Peyer's patch (tissue), 4 donors: ENCODE data around the gene ADAMTS7.
"Not testable (repeated sequence)": the region's sequence is repeated elsewhere in the genome, so short reads cannot be mapped to it uniquely, and the experiment has no call there.

Source experiments
- CTCF ChIP-seq, 6 experiments: fragments of 450-650 bp in 4 of 6; fragments of 200-600 bp in 2 of 6; sonication (generic) in 1 of 6; IDR thresholded peaks; one replicate each; pipeline ENCODE4 v1.5.1; 2017 to 2019; ENCODE audit warnings: antibody characterized with exemption in 6 of 6, mild to moderate bottlenecking in 3 of 6, moderate library complexity in 1 of 6
- POLR2A ChIP-seq, 2 donors: fragments of 450-650 bp; IDR thresholded peaks; one replicate each; pipeline ENCODE4 v1.5.1; 2017; ENCODE audit warnings: antibody characterized with exemption in 2 of 2, mild to moderate bottlenecking in 2 of 2, moderate library complexity in 2 of 2

- TF ChIP-seq CTCF, POLR2A (IDR thresholded peaks at IDR 0.05): not testable (repeated sequence)
These were observed 58.0 kb downstream of the ADAMTS7 start for GRCh38 chr15:78753359-78753659.
